22Rv1 (cell line): ENCODE results near the gene SIGLECL1.

Experiments used
- CTCF ChIP-seq: fragments of 450-650 bp; IDR thresholded peaks from 2 replicates; pipeline ENCODE4 v1.5.1; 2017; ENCODE audit warnings: mild to moderate bottlenecking
- ZFX ChIP-seq: fragments of 450-650 bp; IDR thresholded peaks from 2 replicates; pipeline ENCODE4 v1.6.1; 2017; ENCODE audit warnings: antibody characterized with exemption, borderline replicate concordance

GRCh38 chr19:51201712-51202111 is 49.2 kb upstream of the SIGLECL1 start:
- TF ChIP-seq CTCF (no peak), ZFX (no peak)
